ENCODE measurements around the gene DPP6.
A peak's percentile ranks its signal among the peaks of the same experiment; 100 is the strongest.
"Not testable (repeated sequence)": the region's sequence is repeated elsewhere in the genome, so short reads cannot be mapped to it uniquely, and the experiment has no call there.

DPP6 gene

GRCh38 chr7:154631162-154631561 is 579.0 kb downstream of the DPP6 start:
- no peak for DNase-seq

GRCh38 chr7:154633641-154634040 is 581.4 kb downstream of the DPP6 start:
- no peak for DNase-seq

- DNase-seq = no peak
Measured at GRCh38 chr7:154638286-154638685, 586.1 kb downstream of the DPP6 start.

- peak; percentile 43 for DNase-seq
Measured at GRCh38 chr7:154640266-154640865, 588.2 kb downstream of the DPP6 start.

GRCh38 chr7:154640917-154641316 is 588.7 kb downstream of the DPP6 start:
- DNase-seq = no peak

- DNase-seq = no peak
Measured at GRCh38 chr7:154644366-154644765, 592.2 kb downstream of the DPP6 start.

GRCh38 chr7:154646126-154647013 is 594.2 kb downstream of the DPP6 start:
- no peak for DNase-seq

GRCh38 chr7:154647625-154648024 is 595.4 kb downstream of the DPP6 start:
- DNase-seq = no peak

GRCh38 chr7:154649015-154649414 is 596.8 kb downstream of the DPP6 start:
- DNase-seq = no peak

GRCh38 chr7:154649434-154649833 is 597.2 kb downstream of the DPP6 start:
- no peak for DNase-seq

- DNase-seq = no peak
Measured at GRCh38 chr7:154650275-154650674, 598.1 kb downstream of the DPP6 start.

- DNase-seq = no peak
Measured at GRCh38 chr7:154651501-154651900, 599.3 kb downstream of the DPP6 start.

- DNase-seq = no peak
Measured at GRCh38 chr7:154652564-154652963, 600.4 kb downstream of the DPP6 start.

GRCh38 chr7:154653281-154653680 is 601.1 kb downstream of the DPP6 start:
- DNase-seq = no peak

- no peak for DNase-seq
Measured at GRCh38 chr7:154656618-154657017, 604.4 kb downstream of the DPP6 start.

- no peak for DNase-seq
Measured at GRCh38 chr7:154666768-154667167, 614.6 kb downstream of the DPP6 start.

- DNase-seq = no peak
Measured at GRCh38 chr7:154672659-154673415, 620.6 kb downstream of the DPP6 start.

GRCh38 chr7:154674191-154674590 is 622.0 kb downstream of the DPP6 start:
- DNase-seq = no peak

GRCh38 chr7:154675560-154675959 is 623.4 kb downstream of the DPP6 start:
- DNase-seq = no peak

GRCh38 chr7:154676033-154676421 is 623.8 kb downstream of the DPP6 start:
- not testable (repeated sequence) for DNase-seq

- DNase-seq = no peak
Measured at GRCh38 chr7:154676422-154677073, 624.4 kb downstream of the DPP6 start.

- DNase-seq = no peak
Measured at GRCh38 chr7:154677454-154677853, 625.3 kb downstream of the DPP6 start.

- DNase-seq = not testable (repeated sequence)
Measured at GRCh38 chr7:154678001-154678550, 625.9 kb downstream of the DPP6 start.

All from midbrain (tissue), 1 donor.